ENCODE results near the gene ATP2A1.

DNA sequence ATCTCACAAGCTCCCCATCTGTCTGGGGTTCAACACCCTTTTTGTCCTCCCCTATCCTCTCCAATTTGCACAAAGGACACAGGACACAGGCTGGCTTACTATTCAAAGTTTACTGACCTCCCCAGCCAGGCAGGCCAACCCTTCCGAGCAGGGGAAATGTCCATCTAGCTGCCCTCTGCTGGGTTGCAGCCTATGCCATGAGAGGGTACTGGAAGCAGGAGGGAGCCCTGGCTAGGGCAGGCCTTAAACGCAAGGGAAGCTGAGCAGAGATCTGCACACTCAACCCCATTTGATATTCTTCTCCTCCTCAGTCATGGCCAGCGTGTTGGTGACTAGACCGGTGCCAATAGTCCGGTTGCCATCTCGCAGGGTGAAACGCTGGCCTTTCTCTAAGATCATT, 35.6 kb upstream of the ATP2A1 start:
- TF ChIP-seq, protein P1, sequence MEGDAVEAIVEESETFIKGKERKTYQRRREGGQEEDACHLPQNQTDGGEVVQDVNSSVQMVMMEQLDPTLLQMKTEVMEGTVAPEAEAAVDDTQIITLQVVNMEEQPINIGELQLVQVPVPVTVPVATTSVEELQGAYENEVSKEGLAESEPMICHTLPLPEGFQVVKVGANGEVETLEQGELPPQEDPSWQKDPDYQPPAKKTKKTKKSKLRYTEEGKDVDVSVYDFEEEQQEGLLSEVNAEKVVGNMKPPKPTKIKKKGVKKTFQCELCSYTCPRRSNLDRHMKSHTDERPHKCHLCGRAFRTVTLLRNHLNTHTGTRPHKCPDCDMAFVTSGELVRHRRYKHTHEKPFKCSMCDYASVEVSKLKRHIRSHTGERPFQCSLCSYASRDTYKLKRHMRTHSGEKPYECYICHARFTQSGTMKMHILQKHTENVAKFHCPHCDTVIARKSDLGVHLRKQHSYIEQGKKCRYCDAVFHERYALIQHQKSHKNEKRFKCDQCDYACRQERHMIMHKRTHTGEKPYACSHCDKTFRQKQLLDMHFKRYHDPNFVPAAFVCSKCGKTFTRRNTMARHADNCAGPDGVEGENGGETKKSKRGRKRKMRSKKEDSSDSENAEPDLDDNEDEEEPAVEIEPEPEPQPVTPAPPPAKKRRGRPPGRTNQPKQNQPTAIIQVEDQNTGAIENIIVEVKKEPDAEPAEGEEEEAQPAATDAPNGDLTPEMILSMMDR (IDR thresholded peaks at IDR 0.05) = no peak
- no peak for TF ChIP-seq POLR2A (IDR thresholded peaks at IDR 0.05)
